GM18505 (cell line): Measurements from ENCODE around the gene RAMP3.
A peak's percentile ranks its signal among the peaks of the same experiment; 100 is the strongest.
"Not testable (repeated sequence)": the region's sequence is repeated elsewhere in the genome, so short reads cannot be mapped to it uniquely, and the experiment has no call there.

ENCODE experiments used
- ATAC-seq: cut with Tn5 transposase; IDR thresholded peaks from one replicate; pipeline ENCODE4 v1.9.1; 2021; ENCODE audit not compliant: unreplicated experiment
- POLR2A ChIP-seq: IDR thresholded peaks from 4 replicates; pipeline ENCODE4 v1.6.1; 2011; ENCODE audit warnings: borderline replicate concordance; ENCODE audit not compliant: insufficient read depth, insufficient read length; ENCODE audit errors: extremely low read depth

RAMP3 gene

GRCh38 chr7:45157653-45158401 lies at the start of gene RAMP3:
Gene RAMP3, plus strand, starts transcription at chr7:45157791. Its CDS starts 38 bp downstream, at chr7:45157829.
- no peak for ATAC-seq
- TF ChIP-seq POLR2A: no peak

DNA sequence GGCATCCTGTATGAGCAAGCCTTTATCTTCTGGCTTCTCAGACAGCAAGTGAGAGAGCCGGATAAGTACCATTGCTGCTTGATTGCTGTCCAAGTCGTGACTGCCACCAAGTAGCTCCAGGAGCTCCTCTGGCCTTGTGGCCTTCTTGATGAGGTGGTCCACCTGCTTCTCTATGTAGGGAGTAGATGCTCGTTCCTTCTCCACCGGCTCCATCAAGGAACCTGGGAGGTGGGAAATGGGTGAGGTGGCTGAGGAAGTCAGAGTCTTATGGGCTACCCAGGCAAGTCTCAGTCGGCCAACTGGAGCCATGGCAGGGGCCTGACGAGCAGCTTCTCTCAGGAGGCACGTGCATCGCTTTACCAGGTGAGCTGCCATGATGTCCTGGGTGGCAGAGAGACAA lies 48.7 kb upstream of the RAMP3 start:
- no peak for ATAC-seq
- TF ChIP-seq POLR2A: no peak

DNA sequence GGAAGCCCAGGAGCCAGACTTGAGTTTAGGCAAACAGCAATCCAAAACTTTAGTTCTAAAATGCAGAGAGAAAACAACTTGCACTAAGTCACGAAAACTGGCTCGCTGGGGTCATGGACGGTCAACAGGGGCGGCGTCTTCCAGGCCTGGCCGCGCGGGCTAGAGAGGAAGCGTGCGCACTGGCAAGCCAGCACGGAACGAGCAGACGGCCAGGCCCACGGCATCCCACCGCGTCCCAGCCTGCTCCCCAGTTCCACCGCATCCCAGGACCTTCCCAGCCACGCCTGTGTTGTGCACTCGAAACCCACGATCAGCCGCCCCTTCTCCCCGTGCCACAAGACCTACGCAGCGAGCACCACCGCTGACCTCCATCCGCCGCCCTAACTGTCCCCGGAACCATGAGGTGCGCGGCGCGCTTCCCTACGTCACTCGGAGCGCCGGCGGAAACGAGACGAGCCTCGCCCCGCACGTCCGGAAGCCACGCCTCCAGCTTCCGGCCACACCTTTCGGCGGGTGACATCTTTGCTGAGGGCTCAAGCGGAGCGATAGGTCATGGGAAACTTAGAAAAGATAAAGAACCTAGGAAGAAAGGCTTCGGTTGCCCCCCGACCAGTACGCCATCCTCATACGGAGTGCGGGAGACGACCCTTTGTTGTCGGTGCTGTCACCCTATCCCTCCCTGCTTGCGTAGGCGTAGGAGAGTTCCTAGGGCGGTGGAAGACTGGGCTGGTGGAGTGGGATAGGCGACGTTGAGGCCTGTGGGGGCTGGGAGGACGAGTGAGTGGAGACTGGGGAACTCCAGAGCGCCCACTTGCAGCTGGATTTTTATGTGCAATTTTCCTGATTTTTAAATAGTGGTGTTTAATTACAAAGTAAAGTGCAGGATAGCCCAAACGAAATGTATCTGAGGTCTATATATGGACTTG lies 46.0 kb upstream of the RAMP3 start, which contains the start of gene TBRG4:
Gene TBRG4 (minus strand): TSS at position 400 of the 926 bp plus-strand sequence. CDS start 2,460 bp downstream, outside the sequence.
- peak; percentile 95 for ATAC-seq
- TF ChIP-seq POLR2A: peak; percentile 92

DNA sequence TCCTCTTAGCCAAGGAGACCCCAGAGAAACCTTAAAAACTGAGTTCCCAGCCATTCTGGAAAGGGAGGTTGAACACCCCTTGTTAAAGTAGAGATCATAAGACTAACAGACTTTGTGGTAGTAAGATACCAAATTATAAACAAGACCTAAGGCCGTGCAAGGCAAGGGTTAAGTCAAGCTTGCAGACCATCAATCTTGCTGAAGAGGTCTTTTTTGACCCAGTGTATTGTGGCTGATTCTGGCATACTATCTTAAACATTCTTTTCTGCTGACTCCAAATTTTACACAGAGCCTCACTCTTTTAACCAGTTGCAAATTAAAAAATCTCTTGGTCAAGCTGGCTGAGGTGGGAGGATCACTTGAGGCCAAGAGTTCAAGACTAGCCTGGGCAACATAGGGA lies 44.9 kb upstream of the RAMP3 start:
- ATAC-seq: no peak
- TF ChIP-seq POLR2A: no peak

GRCh38 chr7:45114257-45114656 lies 43.3 kb upstream of the RAMP3 start:
- ATAC-seq: not testable (repeated sequence)

GRCh38 chr7:45114926-45115325 lies 42.7 kb upstream of the RAMP3 start:
- ATAC-seq: no peak

GRCh38 chr7:45116048-45116447 lies 41.5 kb upstream of the RAMP3 start:
- no peak for TF ChIP-seq POLR2A
- ATAC-seq: no peak

More at GRCh38 chr7:45114926-45115325, 42.7 kb upstream of the RAMP3 start:
- no peak for TF ChIP-seq POLR2A

GRCh38 chr7:45117582-45117981 lies 40.0 kb upstream of the RAMP3 start:
- no peak for TF ChIP-seq POLR2A
- no peak for ATAC-seq

DNA sequence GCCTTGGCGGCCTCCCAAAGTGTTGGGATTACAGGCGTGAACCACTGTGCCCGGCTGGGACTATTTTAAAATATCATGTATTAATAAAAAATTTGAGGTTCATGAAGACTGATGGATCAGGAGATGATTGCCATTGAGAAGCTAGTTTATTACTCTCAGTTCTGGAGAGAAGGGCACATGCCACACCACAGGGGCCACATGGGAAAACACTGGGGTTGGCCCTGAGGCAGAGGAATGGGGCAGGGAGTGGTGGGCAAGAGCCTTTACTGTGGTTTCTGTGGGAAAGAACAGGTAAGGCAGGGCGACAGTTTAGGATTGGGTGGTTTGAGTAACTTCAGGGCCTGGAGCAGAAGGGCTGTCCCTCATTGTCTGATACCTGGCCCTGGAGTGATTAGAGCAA lies 39.3 kb upstream of the RAMP3 start:
- ATAC-seq: no peak
- no peak for TF ChIP-seq POLR2A

- TF ChIP-seq POLR2A: no peak
- ATAC-seq: peak; percentile 73
These were observed 38.7 kb upstream of the RAMP3 start for GRCh38 chr7:45118889-45119331.

DNA sequence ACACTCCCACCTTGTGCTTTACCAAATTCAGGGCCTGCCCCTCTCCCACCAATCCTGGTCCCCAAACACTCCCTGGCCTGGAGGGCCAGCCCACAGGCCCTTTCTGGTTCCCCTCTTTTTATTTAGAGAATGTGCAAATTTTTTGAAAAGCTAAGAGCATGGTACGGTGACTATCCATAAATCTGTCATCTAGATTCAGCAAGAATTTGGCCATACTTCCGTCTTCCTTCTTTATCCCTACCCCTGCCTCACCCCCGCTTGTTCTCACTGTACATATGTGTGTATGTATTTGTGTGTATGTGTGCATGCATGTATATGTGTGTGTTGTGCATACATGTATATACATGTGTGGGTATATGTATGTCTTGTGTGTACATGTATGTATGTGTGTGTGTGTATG lies 38.0 kb upstream of the RAMP3 start:
- no peak for ATAC-seq
- TF ChIP-seq POLR2A: no peak

DNA sequence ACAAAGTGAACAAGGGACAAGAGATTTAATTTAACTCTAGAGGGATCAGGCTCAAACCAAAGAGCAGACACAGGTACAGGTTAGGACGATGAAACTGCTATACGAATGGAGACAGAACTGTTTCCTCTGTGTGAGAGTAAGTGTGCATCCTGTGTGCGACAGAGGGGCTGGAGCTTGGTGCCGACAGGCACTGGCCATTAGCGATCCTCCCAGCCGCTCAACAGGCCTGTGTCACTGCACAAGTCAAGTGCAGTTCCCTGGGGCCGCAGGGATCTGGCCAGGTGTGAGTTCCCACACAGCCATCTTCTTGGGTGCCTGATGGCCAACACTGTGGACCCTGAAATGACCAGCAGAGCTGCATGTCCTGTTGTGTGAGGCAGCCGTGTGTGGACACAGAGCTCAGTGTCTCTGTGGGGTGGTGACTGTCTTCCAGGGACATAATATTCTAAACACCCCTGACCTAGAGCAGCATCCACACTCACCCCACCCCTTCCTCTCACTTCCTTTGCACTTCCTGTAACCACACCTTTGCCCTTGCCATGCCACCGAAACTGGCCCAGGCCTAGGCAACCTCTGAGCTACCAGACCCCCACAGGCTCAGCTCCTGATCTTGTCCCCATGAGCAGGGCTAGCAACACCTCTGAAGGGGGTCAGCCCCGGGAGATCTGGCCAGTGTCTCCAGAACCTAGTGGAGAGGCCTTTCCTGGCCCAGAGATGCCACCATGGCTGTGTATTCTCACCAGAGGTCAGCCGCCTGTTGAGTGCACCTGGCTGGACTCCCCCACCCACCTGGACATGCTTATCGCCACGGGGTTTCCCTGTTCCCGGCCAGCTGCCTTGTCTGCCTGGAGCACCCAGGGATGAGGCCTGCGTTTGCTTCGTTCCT lies 34.4 kb upstream of the RAMP3 start:
- TF ChIP-seq POLR2A: no peak
- ATAC-seq: no peak

DNA sequence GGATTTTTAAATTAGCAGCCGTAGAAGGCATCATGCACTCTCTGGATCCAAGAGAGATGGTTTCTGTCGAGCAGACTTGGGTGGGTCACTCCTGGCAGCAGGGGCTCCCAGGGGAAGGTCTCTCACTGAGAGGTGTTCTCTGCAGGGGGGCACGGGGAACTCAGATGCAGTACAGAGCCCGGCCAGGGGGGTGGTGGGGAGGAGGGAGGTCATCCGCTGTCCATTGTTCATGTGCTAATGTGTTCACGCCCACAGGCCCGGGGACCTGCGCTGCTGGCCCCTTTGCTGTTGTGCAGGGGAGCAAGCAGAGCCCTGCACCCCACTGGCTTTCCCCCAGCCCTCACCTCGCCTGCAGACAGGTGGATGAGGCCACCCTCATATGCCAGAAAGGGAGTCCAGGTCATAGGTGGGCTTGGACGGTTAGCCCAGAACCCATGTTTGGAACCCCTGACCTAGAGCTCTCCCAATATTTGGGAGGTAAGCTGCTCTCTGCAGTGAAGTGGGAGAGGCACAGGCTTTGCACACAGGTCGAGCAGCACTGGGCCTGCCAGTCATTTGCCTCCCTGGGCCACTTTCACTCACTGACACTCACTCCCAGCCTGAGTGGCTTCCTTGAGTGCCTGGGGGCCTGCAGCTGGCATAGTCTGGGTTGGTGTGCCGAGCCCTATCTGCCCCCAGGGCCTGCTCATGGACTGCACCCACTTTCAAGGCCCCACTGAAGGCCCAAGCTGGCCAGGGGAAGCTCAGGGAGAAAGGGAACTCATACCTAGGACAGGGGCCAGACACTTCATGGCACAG lies 33.5 kb upstream of the RAMP3 start:
- ATAC-seq: no peak
- no peak for TF ChIP-seq POLR2A
